ENCODE data around the gene PPP1R12C.
A peak's percentile ranks its signal among the peaks of the same experiment; 100 is the strongest.

PPP1R12C gene

GRCh38 chr19:55146078-55146704, 28.8 kb upstream of the PPP1R12C start:
- no peak for DNase-seq

- DNase-seq: no peak
These were observed 27.8 kb upstream of the PPP1R12C start for GRCh38 chr19:55145232-55145631.

DNA sequence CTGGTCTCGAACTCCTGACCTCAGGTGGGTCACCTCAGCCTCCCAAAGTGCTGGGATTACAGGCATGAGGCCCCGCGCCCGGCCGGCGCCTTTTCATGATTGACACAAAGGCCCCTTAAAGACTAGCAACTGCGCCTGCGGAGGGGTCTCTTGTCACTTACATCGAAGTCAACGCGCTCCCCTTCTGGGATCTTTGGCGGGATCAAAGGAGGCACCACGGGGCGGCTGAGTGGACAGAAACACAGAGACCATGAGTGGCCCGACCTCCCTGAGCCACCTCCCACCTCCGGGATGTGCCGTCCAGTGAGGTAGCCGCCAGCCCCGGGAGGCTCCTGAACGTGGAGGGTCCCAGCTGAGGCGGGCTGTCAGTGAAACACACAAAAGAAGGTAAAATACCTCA, 24.3 kb upstream of the PPP1R12C start:
- no peak for DNase-seq

DNA sequence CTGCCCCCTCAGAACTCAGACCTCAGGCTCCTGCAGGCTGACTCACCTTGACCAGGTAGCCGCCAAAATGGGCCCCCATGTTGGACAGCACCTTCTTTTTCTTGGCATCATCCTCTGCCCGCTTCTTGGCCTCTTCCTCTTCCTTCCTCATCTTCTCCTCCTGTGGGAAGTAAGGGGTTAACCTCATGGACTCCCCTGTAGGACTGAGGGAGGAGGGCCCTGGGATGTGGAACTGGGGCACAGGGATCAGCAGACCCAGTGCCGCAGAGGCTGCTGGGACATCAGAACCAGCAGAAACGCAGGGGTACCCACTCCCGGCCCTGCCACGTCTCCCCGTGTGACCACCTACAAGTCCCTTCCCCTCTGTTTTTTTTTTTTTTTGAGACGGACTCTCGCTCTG, 20.5 kb upstream of the PPP1R12C start:
- no peak for DNase-seq

DNA sequence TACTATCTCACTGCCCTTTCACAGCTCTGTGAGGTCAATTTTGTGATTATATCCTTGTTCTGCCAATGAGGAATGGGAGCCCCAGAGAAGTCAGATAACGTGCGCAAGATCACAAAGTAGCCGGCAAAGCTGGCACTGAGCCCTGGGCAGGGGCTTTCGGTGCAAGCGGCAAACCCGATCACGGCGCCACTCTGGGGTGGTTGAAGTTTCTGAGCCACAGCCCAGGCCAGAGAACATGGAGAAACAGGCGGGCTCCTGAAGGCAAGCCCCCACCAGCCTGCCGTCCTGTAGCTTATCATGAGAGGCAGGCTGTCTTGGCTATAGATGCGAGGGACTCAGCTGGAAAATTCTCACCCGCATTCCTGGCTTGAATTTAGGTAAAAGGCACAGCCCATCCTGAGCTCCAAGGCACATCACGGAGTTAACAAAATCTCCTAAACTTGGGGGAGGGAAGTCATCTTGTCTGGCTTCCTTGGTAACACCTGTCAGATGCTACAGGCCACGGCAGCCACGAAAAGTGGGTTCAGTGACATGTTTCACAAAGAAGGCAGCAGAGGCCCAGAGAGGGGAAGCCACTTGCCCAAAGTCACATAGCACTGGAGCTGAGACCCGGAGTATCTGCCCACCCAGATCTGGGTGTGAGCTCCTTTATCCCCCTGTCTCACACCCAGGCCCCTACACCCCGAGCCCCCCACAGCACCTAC, 19.1 kb upstream of the PPP1R12C start:
- DNase-seq: no peak

- no peak for DNase-seq
These were observed 17.3 kb upstream of the PPP1R12C start for GRCh38 chr19:55134736-55135135.

GRCh38 chr19:55133639-55134444, 16.4 kb upstream of the PPP1R12C start:
- DNase-seq: no peak

GRCh38 chr19:55132453-55133129, 15.2 kb upstream of the PPP1R12C start:
- DNase-seq: no peak

DNA sequence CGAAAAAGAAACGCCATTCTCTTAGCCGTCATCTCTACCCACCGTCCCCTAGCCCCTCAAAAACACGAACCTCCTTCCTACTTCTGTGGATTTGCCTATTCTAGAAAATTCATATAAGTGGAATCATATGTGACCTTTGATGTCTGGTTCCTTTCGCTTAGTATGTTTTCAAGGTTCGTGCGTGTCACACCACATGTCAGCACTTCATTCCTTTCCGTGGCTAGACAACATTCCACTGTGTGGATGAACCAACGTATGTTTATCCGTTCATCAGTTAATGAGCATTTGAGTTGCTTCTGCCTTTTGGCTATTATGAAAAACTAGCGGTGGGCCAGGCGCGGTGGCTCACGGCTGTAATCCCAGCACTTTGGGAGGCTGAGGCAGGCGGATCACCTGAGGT, 14.0 kb upstream of the PPP1R12C start:
- no peak for DNase-seq

DNA sequence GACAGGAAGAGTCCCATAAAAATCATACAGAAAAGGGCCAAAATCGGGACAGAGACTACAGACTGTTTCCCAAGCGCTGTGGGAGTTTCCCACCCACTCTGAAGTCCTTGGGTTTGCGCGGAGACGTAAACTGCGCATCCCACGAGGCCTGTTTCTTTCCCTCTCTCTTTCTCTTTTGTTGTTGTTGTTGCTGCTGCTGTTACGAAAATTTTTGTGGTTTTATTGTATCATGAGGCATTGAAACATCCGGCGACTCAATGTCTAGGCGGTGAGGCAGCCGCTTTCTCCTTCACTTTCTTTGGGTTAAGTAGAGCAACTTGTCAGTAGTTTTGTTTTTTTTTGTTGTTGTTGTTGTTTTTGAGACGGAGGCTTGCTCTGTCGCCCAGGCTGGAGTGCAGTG, 1.6 kb upstream of the PPP1R12C start:
- no peak for DNase-seq

DNA sequence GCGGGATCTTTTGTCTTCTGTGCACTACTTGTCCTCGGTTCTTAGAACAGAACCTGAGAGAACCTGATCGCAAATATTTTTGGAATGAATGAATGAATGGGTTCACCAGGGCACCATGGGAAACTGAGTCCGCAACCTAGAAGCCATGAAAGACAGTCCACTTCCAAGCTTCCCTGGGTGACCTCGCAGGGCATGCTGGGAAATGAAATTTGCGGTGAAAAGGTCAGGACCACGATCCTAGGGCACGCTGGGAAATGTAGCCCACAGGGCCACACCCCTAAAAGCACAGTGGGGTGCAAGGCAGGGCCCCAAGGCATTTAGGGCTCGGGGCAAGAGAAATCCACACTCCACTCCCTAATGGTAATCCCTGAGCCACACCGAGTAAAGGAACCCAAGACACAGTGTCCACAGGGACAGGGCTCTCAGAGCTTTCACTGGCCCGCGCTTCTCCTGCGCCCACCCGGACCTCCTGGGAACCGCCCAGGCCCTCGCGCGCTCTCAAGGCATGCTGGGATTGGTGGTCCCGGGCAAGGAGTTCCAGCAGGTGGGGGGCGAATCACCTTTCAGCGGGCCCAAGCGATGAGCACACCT, 1.1 kb upstream of the PPP1R12C start:
- DNase-seq: peak; percentile 64

- peak; percentile 95 for DNase-seq
These were observed 390 bp upstream of the PPP1R12C start for GRCh38 chr19:55117663-55118391.

DNA sequence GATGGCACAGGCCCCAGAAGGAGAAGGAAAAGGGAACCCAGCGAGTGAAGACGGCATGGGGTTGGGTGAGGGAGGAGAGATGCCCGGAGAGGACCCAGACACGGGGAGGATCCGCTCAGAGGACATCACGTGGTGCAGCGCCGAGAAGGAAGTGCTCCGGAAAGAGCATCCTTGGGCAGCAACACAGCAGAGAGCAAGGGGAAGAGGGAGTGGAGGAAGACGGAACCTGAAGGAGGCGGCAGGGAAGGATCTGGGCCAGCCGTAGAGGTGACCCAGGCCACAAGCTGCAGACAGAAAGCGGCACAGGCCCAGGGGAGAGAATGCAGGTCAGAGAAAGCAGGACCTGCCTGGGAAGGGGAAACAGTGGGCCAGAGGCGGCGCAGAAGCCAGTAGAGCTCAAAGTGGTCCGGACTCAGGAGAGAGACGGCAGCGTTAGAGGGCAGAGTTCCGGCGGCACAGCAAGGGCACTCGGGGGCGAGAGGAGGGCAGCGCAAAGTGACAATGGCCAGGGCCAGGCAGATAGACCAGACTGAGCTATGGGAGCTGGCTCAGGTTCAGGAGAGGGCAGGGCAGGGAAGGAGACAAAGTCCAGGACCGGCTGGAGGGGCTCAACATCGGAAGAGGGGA, 1.1 kb downstream of the PPP1R12C start:
- peak; percentile 76 for DNase-seq

- no peak for DNase-seq
These were observed 1.9 kb downstream of the PPP1R12C start for GRCh38 chr19:55115446-55116065.

- DNase-seq: no peak
These were observed 2.8 kb downstream of the PPP1R12C start for GRCh38 chr19:55114566-55115145.

GRCh38 chr19:55113570-55114039, 3.8 kb downstream of the PPP1R12C start:
- no peak for DNase-seq

DNA sequence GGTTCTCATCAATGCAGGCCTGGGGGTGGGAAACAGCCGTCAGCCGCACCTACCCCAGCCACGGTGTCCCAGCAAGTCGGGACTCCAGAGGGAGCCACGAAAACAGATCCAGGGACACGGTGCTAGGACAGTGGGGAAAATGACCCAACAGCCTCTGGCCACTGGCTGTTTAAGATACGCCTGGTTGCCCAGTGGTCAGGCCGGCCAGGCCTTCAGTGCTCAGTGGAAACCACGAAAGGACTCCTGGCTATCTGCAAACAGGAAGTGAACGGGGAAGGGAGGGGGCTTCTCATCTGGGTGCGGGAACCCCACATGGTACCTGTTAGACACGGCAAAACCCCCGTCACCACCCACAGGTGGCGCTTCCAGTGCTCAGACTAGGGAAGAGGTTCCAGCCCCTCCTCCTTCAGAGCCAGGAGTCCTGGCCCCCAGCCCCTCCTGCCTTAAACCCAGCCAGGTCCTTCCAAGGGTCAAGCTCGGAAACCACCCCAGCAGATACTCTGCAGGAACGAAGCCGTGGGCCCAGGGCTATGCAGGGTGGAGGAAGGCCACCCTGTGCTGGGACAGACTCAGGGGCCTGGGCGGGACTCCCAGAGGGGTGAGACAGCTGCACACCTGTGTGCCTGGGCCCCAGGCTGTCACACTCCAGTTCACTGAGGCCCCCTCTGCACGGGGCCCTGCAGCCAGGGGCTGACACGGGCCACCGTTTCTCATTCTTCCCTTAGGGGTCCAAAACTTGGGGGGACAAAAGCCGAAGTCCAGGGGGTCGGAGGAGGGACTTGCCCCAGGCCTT, 4.5 kb downstream of the PPP1R12C start:
- DNase-seq: no peak

- no peak for DNase-seq
These were observed 5.1 kb downstream of the PPP1R12C start for GRCh38 chr19:55112246-55112776.

DNA sequence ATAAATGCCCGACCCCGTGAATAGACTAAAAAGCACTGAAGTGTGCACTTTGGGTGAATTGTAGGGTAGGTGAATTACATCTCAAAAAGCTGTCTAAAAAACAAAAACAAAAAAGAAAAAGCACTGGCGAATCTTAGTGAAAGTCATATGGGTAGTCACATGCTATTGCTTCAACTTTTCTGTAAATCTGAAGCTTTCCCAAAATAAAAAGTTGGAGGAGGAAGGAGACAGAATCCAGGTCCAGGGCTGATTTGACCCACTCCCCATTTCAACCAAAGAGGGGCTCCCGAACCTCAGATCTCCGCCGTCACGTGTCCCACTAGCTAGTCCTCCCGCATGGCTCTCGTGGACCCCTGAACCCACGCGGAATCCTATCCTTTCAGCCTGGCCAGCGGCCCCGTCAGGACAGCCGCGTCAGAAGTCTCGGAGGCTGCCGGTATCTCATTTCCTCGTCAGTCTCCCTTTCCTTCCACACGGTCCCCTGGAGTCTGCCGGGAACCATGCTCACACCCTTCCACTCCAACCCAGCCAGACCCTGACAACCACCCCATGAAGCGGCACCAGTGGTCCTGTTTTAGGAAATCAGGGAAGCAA, 6.1 kb downstream of the PPP1R12C start:
- no peak for DNase-seq

Data from activated CD8-positive, alpha-beta memory T cell treated with anti-CD3 and anti-CD28 coated beads for 24 hours (primary cell).